Measurements from ENCODE around the gene LSAMP.

LSAMP gene

DNA sequence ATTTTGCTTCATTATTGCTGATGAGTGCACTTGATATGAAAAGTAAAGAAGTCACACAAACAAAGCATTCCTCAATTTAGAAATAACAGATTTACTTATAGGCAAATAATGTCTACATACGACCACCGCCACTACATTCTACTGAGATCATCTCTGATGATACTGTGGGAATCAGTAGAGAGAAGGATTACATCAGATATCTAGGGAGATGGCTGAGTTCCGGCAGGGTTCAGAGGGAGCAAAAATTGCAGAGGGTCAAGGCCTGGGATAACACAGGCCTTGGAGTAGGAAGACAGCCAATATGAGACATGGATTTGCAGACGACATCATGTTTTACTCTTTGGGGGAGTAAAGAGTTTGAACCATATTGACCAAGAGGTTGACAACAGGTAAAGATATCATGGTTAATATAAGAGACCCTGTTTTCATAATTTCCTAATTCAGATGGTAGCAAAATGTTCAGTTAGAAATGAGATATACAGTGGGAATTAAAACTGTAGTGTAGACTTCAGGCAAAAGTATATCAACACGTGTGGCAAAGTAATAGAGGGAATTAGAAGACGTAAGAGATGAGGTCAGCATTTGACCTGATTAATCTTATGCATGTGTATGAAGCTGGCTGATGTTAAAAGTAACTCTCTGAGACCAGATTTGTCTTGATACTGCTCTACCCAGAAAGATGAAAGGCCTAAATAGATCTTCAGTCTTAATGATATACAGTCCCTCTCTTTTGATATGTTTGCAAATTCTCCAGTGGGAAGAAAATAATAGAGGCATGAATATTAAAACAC is 15.6 kb downstream of the LSAMP start:
- DNase-seq: no peak

DNA sequence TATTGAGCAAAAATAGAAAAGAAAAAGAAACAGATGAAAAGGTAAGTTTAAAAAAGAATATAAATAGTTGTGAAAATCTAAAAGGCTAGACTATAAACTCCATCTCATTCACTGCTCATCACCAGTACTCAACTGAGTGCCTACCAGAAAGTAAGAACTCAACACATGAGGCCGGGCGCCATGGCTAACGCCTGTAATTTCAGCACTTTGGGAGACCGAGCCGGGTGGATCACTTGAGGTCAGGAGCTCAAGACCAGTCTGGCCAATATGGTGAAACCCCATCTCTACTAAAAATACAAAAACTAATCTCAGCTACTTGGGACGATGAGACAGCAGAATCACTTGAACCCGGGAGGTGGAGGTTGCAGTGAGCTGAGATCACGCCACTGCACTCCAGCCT is 19.3 kb downstream of the LSAMP start:
- DNase-seq: no peak

DNA sequence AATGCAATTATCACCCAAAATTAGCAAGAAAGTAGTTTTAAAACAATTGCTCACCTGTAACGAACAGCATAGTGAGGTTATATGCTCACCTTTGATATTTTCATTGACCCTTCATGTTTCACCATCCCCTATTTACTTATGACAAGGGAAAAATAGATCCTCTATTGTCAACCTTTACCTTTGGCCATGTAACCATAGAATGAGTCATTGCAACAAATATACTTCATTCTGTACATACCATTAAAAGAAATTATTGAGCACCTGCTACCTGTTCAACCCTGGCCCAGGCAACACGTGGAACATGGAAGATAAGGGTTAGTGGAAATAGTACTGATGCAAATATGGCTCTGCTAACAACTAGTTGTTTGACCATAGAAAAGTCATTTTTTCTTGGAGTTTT is 20.2 kb downstream of the LSAMP start:
- DNase-seq: no peak

DNA sequence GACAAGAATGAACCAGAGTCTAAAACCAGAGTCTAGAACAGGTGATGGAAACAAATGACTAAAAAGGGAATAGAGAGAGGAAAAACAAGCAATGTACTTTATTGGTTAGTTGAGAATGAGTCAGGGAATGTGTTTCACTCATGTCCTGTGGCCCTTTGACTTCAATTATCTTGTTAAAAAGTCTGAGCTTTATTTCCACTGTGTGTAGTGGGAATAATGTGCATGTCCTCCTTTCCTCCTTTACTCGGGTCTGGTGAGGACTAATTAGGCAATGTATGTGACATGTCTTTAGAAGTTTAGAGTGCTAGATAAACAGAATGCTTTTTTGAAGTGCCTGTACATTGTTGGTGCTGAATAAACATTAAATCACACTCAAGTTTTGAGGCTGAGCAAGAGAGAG is 21.3 kb downstream of the LSAMP start:
- DNase-seq: no peak

DNA sequence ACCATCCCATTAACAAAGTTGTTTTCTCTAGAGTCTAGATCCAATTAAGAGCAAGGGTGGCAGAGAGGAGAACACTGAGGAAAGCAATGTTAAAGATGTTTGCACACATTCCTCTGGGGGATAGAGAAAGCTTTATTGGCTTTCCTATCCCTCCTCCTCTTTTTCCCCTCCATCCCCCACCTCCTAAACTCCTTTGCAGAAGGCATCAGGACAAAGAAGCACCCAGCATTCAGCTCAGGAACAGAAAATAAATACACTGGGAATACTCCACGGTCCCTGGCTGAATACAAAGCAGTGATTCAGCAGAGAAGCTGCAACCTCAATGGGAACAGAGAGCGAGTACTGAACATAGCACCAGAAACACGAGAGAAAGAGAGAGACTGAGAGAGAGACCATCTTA is 21.9 kb downstream of the LSAMP start:
- no peak for DNase-seq

DNA sequence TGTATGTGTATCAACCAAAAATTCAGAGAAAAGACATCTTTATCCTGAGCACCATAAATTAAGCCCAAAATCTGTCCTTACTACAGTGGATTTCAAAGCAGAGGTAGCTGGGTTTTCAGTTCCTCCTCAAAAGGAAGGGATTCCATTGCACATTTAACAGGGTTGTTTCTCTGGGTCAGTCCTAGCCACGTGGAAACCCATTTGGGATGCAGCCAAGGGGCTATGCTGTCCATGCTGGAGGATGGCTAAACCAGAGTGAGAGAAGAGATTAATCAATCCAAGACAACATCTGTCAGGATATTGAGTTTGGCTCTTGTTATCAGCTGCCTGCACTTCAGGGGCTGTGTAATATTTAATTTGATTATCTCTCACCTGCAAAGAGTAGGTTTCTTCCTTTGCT is 28.1 kb downstream of the LSAMP start:
- peak; percentile 35 for DNase-seq

DNA sequence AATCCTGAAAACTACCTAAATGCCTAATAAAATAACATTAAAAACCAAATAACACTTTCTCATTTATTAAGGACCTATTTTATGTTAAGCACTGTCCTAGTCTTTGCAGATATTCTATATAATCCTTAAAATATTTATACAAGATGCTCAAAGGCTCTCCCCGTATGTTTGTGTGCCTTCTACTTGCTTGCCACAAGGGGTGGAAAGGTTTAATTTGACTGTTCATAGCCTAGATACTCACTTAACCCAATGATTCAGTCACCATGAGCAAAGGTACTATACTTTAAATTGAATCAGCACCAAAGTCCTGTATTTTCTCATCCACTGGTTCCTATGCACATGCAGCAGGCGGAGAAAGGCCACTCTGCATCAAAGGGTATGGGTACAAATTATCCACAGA is 32.0 kb downstream of the LSAMP start:
- no peak for DNase-seq

DNA sequence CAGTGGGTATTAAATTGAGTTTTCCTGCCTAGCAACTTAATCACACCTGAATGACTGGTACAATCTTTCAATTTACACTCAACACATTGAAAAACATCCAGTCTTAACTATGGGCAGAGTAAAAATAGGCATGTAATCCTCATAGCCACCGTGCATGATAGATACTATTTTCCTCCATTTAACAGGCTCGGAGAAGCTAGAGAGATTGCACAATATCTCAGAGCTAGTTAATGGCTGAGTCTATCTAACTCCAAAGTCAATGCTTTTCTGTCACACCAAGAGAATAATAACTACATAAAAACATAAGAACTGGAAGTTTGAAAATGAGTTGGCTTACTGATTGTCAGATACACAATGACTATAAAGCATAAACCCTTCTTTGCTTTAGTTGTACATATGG is 36.8 kb downstream of the LSAMP start:
- no peak for DNase-seq

DNA sequence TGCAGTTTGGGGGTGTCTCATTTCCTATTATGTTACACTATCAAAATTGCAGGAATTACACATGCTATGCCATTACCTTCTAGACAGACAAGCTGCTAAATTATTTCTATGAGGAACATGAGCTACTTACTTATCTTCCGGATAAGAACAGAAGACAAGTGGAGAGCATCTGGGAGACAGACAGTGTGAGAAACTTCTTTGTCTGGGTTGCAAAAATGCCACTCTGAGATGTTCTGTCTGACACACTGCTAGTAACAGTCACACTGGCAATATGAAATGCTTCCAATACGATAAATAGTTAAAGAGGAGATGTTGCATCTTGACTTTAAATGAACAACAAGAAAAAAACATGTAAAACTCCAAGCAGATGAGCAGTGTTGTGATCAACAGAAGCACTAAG is 40.1 kb downstream of the LSAMP start:
- DNase-seq: no peak

DNA sequence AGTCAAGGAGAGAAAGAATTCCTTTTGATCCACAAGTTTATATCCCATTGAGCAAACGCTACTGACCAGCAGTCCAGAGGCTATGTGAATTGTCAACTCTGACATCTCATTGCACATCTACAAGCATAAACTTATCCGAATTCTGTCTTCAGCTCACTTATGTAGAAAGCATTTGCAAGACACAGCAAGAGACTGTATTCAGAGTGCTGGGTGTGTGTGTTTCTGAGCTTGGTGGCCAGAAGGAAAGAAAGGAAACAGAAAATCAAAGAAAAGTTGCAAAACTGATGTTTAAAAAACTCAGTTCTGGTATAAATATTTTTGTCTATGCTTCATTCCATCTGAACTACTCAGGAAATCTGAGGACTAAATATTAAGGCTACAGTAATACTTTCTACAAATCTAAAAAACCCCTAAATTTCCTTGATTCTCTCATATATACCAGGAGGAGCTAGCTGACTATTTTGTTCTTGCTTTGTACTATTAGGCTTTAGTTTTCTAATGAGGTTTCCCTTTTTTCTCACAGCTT is 45.5 kb downstream of the LSAMP start:
- no peak for DNase-seq

DNA sequence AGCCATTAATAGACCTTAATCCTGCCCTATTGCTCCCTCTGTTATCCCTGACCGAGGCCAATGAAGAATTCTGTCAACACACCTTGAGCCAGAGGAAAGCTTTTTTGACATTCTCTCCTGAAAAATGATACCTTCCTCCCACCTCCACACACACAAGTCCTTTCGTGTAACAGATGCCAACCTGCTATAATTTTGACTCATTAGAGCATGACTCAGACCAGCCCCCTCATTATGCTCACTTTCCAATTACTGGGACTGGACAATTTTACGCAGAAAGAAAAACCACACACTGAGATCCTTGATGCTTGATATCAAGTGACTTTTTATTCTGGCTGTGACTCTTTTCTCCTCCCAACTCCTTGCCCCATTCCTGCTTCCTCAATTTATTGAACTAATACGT is 50.9 kb downstream of the LSAMP start:
- peak; percentile 80 for DNase-seq

DNA sequence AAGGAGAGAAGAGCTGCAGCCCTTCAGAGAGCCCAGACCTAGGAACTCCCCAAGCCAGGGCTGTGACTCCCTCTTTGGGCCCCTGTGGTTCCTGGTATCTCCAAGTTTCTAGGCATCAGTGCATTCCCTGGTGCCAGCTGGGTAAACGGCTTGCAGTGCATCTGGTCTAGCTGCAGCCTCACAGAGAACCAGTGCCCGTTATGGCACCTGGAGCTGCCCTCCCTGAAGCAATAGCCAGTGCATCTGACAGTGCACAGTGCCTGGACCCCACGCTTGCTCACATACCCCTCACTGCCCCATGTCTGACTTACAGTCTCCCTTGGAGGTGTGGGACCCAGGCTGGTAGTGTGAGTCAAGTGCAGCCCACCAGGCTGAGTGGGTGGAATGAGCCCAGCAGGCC is 52.1 kb downstream of the LSAMP start:
- DNase-seq: no peak

DNA sequence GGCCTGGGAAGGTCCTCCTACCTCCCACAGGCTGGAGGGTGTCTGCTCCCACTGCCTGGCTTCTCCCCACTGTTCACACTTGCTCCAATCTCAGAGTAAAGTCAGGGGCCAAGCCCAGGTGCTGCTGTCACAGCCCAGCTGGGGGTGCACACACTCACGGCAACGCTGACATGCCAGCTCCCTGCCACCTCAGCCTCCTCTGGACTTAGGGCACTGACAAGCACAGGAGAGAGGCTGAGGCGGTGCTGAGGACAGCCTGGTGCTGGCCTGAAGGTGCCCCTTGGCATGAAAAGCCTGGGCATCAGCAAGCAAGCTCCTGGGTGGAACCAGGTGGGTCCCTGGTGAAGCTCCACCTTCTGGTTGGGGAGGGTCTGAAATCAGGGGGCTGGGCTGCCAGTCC is 53.0 kb downstream of the LSAMP start:
- DNase-seq: no peak

DNA sequence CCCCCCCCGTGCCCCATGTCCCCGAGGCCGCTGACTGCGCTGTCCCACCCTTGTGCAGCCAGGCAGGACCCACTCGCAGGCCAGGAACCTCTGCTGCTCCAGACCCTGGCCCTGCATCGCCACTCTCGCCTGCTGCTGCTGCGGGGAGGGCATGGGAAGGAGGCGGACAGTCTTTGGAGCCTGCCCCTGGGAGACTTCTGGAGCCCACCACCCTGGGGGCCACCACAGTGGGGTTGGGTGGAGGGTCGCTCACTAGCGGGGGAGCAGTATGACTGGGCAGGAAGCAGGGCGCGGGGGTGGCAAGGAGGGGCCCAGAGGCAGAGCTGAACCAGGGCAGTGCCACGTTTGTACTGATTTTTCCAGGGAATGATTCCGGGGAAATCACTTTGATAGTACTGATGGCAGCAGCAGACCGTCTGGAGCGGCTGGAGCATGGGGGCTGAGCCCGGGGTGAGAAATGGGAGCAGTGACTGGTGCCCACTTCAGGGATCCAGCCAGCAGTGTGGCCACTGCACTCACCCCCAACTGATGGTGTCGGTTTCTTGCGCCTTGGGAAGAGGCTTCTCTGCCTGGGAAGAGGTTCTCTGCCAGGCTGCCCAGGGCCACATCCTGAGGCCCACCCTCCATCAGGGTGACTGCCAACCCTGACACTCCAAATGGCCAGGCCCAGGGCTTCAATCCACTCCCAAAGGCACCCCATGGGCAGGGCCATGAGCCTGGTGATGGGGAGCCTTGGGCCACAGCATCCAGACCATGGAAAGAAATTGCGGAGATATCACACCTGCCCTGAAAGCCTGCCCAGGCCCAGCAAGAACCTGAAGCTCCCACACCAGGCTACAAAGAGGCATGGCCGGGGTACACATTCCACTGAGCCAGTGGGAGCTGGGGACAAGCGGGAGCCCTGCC is 53.7 kb downstream of the LSAMP start:
- no peak for DNase-seq

DNA sequence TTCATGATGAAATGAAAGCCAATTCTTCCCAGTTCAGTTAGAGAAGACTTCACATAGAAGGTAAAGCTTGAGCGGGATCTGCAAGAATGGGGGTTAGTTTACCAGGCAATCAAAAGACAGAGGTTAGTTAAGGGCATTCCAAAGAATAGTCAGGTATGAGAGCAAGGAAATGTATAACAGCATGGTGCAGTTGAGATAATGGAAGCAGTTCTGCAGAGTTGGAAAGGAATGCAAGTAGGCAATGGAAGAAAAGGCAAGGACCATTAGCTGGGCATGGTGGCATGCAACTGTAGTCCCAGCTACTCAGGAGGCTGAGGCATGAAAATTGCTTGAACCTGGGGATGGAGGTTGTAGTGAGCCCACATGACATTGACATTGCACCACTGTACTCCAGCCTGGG is 55.0 kb downstream of the LSAMP start:
- DNase-seq: no peak

DNA sequence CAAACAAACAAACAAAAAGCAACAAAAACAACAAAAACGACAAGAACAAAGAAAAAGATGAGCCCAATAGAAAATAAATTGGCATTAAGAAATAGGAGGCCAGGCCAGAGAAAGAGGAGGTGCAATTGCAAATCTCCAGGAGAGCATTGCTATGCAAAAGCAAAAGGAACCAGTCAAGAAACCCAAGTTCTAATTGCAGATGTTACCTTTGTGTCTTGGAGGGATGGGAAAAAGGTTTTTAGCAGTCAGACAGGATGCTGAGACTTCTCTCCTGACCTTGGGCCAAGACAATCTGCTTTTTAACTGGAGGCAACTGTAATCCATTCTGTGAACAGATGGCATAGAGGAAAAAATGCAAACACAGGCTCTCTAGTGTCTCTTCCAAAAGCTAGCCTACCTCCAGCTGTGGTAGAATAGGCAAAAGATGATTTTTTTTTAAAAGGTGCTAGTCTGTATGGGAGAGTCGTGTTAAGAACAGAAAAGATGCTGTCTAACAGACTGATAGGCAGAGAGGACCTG is 56.4 kb downstream of the LSAMP start:
- peak; percentile 93 for DNase-seq

DNA sequence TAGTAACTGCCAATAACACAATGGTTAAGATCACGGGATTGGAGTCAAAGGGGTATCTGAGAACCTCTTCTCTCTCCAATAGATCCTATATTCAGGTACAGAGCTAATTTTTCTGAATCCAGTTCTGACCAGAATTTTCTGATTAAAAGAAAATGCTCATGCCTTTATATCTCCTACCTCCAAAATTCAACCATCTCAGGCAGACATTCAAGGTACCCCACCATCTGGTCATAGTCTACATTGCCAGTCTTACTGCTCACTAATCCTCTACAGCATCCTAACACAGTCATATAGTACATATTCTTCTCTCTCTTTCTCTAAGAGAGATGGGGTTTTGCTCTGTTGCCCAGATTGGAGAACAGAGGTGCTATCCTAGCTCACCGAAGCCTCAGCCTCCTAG is 59.1 kb downstream of the LSAMP start:
- no peak for DNase-seq

DNA sequence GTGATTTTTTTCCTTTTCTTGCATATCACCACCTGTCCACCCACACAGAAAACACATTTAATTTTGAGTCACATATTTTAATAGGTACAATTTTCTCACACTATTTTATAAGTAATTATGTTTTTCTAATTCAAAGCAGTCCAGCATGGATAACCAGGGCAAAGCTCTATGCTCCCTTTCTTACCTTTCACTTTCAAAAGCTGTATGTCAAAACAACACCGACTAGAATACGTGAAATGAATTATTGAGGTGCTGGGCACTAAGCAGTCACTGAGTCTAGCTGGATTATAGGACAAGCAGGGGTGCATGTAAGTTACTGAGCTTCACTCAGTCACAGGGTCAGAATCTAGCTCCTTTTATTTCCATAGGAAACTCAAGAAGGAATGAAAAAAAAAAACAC is 60.6 kb downstream of the LSAMP start:
- DNase-seq: no peak

DNA sequence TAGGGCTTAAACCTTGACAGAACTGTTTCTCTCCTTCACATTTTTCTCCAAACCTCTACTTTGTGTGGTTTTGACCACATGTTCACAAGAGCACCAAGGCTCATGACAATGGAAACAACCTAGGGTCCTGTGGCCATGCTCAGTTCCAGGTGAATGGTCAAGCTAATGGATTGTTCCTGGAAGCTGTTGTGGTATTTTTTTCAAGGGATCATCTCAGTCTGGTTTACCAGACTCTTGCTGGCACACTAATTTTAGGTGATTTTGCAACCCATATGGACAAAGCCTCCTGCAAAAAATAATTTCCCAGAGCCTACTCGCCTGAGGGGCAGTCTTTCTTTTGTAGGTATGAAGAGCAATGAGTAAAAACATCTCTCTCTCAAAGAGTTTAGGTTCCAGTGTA is 67.2 kb downstream of the LSAMP start:
- DNase-seq: no peak

DNA sequence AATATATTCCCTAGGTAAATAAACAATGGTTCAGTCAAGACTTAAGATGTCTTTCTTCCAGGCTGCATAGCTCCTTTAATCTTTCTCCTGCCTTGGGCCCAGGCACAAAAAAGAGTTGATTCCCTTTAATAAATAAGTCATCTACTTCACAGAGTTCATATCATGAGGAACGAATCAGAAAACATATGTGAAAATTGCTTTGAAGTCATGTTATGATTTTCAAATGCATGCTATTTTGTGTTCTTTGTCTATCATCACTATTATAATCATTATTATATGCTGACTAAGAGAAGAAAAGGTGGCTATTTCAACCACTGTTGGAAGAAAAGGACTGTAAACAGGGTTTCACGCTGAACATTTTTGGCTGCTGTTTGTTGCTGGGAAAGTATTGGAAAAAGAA is 70.4 kb downstream of the LSAMP start:
- DNase-seq: no peak

DNA sequence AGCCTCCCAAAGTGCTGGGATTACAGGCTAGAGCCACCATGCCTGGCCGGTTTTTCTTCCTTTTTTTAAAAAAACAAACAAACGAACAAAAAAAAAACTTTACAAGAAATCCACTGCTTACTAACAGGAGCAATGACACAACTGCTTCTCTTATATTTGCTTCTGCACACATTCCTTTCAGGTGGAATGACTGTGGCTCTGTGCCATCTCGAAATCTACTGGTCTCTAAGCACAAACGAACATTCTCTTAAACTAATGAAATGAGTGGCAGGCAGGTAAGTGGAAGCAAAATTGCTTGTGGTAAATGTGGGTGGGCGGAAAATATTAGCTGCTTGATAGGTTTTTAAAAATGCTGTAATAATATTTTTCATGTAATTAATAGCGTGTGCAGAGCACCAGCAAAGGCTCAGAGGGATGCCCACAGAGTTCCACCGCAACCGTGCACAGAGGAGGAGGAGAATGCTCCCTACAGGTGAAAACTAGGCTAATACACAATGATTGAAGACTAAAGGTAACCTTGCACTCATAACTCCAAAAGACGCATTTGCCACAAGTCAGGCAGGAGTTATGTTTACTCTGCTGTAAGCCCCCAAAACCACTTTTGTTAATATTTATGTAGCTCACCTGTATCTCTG is 77.4 kb downstream of the LSAMP start:
- no peak for DNase-seq

DNA sequence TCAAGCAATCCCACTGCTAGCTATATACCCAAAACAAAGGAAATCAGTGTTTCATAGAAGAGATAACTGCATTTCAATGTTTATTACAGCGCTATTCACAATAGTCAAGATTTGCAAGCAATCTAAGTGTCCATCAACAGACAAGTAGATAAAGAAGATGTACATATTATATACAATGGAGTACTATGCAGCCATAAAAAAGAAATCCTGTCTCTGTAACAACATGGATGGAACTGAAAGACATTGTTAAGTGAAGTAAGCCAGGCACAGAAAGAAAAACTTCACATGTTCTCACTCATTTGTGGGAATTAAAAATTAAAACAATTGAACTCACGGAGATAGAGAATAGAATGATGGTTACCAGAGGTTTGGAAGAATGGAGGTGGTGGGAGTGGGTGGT is 89.2 kb downstream of the LSAMP start:
- no peak for DNase-seq

DNA sequence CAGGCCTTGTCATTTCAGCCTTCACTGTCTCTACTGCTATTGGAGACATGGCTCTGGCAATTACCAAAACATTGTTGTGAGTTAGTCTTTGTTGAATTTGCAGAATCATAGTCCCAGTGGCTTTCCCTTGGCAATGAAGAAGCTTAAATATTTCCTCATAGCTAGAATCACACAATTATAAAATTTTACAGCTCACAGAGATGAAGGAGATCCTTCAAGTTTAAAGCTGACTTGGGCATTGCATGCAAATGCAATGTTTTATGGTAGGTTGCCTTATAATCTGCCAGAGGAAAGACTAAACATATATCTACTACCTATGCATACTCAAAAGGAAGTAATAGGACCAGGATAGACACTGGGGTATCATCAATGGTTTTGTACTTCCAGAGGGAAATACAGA is 90.9 kb downstream of the LSAMP start:
- DNase-seq: no peak
